Keratinocyte (primary cell): ENCODE data around the gene FAM234A. TPM values are rescaled to one million over a fixed set of nuclear protein-coding genes. Genes with fewer than 3 reads are reported as not detected.
"Not testable (repeated sequence)": the region's sequence is repeated elsewhere in the genome, so short reads cannot be mapped to it uniquely, and the experiment has no call there.

Experiments
- DNase-seq: peaks from one replicate; pipeline ENCODE4 v3.0.0-alpha.2; 2011; ENCODE audit warnings: low read depth, missing footprints, low spot score
- FAIRE-seq: peaks from 2 replicates; lab custom pipeline; 2011; peaks lifted over from hg19 to GRCh38; lab: Jason Lieb, UNC
- H2AFZ ChIP-seq: 2 replicates; pipeline ENCODE4 v1.6.0; 2012; ENCODE audit warnings: low read length, control low read depth, inconsistent platforms; ENCODE audit not compliant: control insufficient read depth
- H3K27ac ChIP-seq: 2 replicates; pipeline ENCODE4 v1.5.1; 2011; ENCODE audit warnings: low read length; ENCODE audit not compliant: control insufficient read depth, insufficient read depth
- H3K27me3 ChIP-seq: 3 replicates; pipeline ENCODE4 v1.6.0; 2011; ENCODE audit warnings: low read length; ENCODE audit not compliant: control insufficient read depth, insufficient read depth; ENCODE audit errors: extremely low read depth
- H3K36me3 ChIP-seq, 2 experiments: 2 replicates in 1 of 2; 3 replicates in 1 of 2; pipeline ENCODE4 v1.5.1; 2011; ENCODE audit warnings: low read length in 2 of 2, mild to moderate bottlenecking in 1 of 2; ENCODE audit not compliant: control insufficient read depth in 2 of 2, insufficient read depth in 2 of 2; ENCODE audit errors: extremely low read depth in 1 of 2
- H3K4me1 ChIP-seq: 3 replicates; pipeline ENCODE4 v1.5.1; 2011; ENCODE audit warnings: low read length; ENCODE audit not compliant: control insufficient read depth, insufficient read depth; ENCODE audit errors: extremely low read depth
- H3K4me2 ChIP-seq: 3 replicates; pipeline ENCODE4 v1.6.0; 2011; ENCODE audit warnings: low read depth, low read length; ENCODE audit not compliant: control insufficient read depth, insufficient read depth; ENCODE audit errors: extremely low read depth
- H3K4me3 ChIP-seq, 3 experiments: fragments of 200-600 bp in 1 of 3; sonication (generic) in 1 of 3; 2 replicates in 2 of 3; 3 replicates in 1 of 3; pipeline ENCODE4 v1.5.1; 2011 to 2016; ENCODE audit warnings: low read length in 3 of 3, mild to moderate bottlenecking in 3 of 3, control low read depth in 2 of 3, inconsistent platforms in 1 of 3, low read depth in 1 of 3, mixed read lengths in 1 of 3, mixed run types in 1 of 3, moderate library complexity in 1 of 3; ENCODE audit not compliant: control insufficient read depth in 2 of 3, insufficient read depth in 2 of 3; ENCODE audit errors: extremely low read depth in 1 of 3
- H3K79me2 ChIP-seq: 2 replicates; pipeline ENCODE4 v1.6.0; 2012; ENCODE audit warnings: low read length; ENCODE audit not compliant: control insufficient read depth, insufficient read depth
- H3K9ac ChIP-seq: 3 replicates; pipeline ENCODE4 v1.6.0; 2011; ENCODE audit warnings: low read length; ENCODE audit not compliant: control insufficient read depth, insufficient read depth; ENCODE audit errors: extremely low read depth
- H3K9me1 ChIP-seq: 3 replicates; pipeline ENCODE4 v1.6.0; 2011; ENCODE audit warnings: low read length; ENCODE audit not compliant: control insufficient read depth, insufficient read depth; ENCODE audit errors: extremely low read depth
- H3K9me3 ChIP-seq: 2 replicates; pipeline ENCODE4 v1.5.1; 2012; ENCODE audit warnings: low read depth, low read length; ENCODE audit not compliant: control insufficient read depth
- H4K20me1 ChIP-seq: 3 replicates; pipeline ENCODE4 v1.6.0; 2011; ENCODE audit warnings: low read length; ENCODE audit not compliant: control insufficient read depth, insufficient read depth; ENCODE audit errors: extremely low read depth
- EZH2 ChIP-seq: IDR thresholded peaks from one replicate; pipeline ENCODE4 v1.6.1; 2012; ENCODE audit warnings: inconsistent platforms, mild to moderate bottlenecking, low read length, moderate library complexity
- dilution Hi-C: fragments of 300-500 bp; cut with MboI; formaldehyde crosslinking; loops from one replicate; pipeline ENCODE4 v1.7.0; 2020; ENCODE audit warnings: low sequenced_read_pairs; ENCODE audit not compliant: extremely low pct_ligation_motif_present
- polyA plus RNA-seq, 5 experiments: library from polyadenylated mRNA; depleted of rRNA in 3 of 5; stranded (reverse) in 3 of 5; stranded (forward) in 1 of 5; unstranded in 1 of 5; fragments of >200 nt; gene quantifications; 1 replicate in 1 of 5; 2 replicates in 3 of 5; 3 replicates in 1 of 5; pipeline versions ENCODE4 v1.2.1 to v1.2.3, GENCODE V29; 2011 to 2012; ENCODE audit warnings: missing spikeins in 2 of 5, low read depth in 1 of 5, low replicate concordance in 1 of 5
- TF ChIP-seq, protein P1 (sequence below), 3 experiments: IDR thresholded peaks in 1 of 3; conservative IDR thresholded peaks in 1 of 3; optimal IDR thresholded peaks in 1 of 3; 2 replicates in 2 of 3; 3 replicates in 1 of 3; pipeline versions ENCODE3 to v1.5.1; 2011; ENCODE audit warnings: low read length in 3 of 3, mild to moderate bottlenecking in 3 of 3, moderate library complexity in 2 of 3, control low read depth in 1 of 3, inconsistent platforms in 1 of 3; ENCODE audit not compliant: insufficient read depth in 2 of 3; ENCODE audit errors: extremely low read depth in 1 of 3

FAM234A gene
- polyA plus RNA-seq, 1 donor (not counting 4 experiments of a cell fraction or from before 2014, with no cell fraction given) = 18.3 TPM

GRCh38 chr16:255183-255582 lies 20.6 kb downstream of the FAM234A start:
- FAIRE-seq (no peak), DNase-seq (no peak)
- no peak for TF ChIP-seq EZH2
- TF ChIP-seq, protein P1, sequence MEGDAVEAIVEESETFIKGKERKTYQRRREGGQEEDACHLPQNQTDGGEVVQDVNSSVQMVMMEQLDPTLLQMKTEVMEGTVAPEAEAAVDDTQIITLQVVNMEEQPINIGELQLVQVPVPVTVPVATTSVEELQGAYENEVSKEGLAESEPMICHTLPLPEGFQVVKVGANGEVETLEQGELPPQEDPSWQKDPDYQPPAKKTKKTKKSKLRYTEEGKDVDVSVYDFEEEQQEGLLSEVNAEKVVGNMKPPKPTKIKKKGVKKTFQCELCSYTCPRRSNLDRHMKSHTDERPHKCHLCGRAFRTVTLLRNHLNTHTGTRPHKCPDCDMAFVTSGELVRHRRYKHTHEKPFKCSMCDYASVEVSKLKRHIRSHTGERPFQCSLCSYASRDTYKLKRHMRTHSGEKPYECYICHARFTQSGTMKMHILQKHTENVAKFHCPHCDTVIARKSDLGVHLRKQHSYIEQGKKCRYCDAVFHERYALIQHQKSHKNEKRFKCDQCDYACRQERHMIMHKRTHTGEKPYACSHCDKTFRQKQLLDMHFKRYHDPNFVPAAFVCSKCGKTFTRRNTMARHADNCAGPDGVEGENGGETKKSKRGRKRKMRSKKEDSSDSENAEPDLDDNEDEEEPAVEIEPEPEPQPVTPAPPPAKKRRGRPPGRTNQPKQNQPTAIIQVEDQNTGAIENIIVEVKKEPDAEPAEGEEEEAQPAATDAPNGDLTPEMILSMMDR (optimal IDR thresholded peaks at IDR 0.05 in 1 of 3, IDR thresholded peaks at IDR 0.05 in 1 of 3, conservative IDR thresholded peaks at IDR 0.05 in 1 of 3; ENCODE audit: extremely low read depth in 1 of 3, insufficient read depth in 2 of 3, low read length in 3 of 3) = no peak
- Histone ChIP-seq H4K20me1 (no peaks in the 10 kb centered on the region), H3K4me2 (no peak overlapping the region), H3K4me1 (no peaks in the 10 kb centered on the region), H3K4me3 (no peak overlapping the region), H3K9me3 (no peaks in the 10 kb centered on the region), H3K36me3 (peaks cover 0 to 7% of the 10 kb centered on the region in 2 experiments), H2AFZ (no peak overlapping the region), H3K27me3 (no peaks in the 10 kb centered on the region), H3K9me1 (no peaks in the 10 kb centered on the region), H3K27ac (no peak overlapping the region), H3K79me2 (no peaks in the 10 kb centered on the region), H3K9ac (no peak overlapping the region)
- dilution Hi-C loops = no loop called here

- H3K27me3 ChIP-seq, FAIRE-seq, H3K4me1 ChIP-seq, H3K9me1 ChIP-seq, H3K9ac ChIP-seq, H3K9me3 ChIP-seq, H3K27ac ChIP-seq, H3K79me2 ChIP-seq, DNase-seq, H3K4me2 ChIP-seq, H2AFZ ChIP-seq, dilution Hi-C loops, H4K20me1 ChIP-seq, H3K4me3 ChIP-seq: not testable (repeated sequence)
- peaks cover 0 to 20% of the 10 kb centered on the region in 2 experiments for H3K36me3 ChIP-seq
Observed at GRCh38 chr16:258091-258490, 23.5 kb downstream of the FAM234A start.

DNA sequence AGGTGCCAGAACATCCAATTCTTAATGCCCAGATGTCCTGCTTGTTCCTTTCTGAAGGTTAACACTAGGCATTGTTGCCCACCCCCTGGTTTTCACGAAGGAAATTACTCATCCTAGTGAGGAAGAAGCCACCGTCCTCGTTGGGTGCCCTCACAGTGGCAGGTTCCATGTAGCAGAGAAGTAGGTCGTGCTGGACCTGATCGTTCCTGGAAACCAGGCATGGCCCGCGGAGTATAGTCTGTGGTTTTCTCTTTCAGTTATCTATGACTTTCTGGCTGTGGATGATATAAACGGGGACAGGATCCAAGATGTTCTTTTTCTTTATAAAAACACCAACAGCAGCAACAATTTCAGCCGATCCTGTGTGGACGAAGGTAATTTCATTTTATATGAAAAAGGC lies 24.6 kb downstream of the FAM234A start:
- TF ChIP-seq, protein P1 (optimal IDR thresholded peaks at IDR 0.05 in 1 of 3, IDR thresholded peaks at IDR 0.05 in 1 of 3, conservative IDR thresholded peaks at IDR 0.05 in 1 of 3; ENCODE audit: extremely low read depth in 1 of 3, insufficient read depth in 2 of 3, low read length in 3 of 3) = no peak
- no peak for TF ChIP-seq EZH2
- H3K27ac ChIP-seq = no peak overlapping the region
- peaks cover 0 to 17% of the 10 kb centered on the region in 2 experiments for H3K36me3 ChIP-seq
- no peaks in the 10 kb centered on the region for H3K79me2 ChIP-seq
- H3K4me3 ChIP-seq = no peak overlapping the region
- H3K27me3 ChIP-seq = no peaks in the 10 kb centered on the region
- no peak overlapping the region for H3K9ac ChIP-seq
- no peak for DNase-seq
- H3K4me2 ChIP-seq = no peak overlapping the region
- no peak for FAIRE-seq
- H4K20me1 ChIP-seq = no peaks in the 10 kb centered on the region
- dilution Hi-C loops = no loop called here
- no peaks in the 10 kb centered on the region for H3K4me1 ChIP-seq
- no peaks in the 10 kb centered on the region for H3K9me3 ChIP-seq
- no peak overlapping the region for H2AFZ ChIP-seq
- no peaks in the 10 kb centered on the region for H3K9me1 ChIP-seq
